ENCODE data around the gene CCDC136.

The CCDC136 gene

DNA sequence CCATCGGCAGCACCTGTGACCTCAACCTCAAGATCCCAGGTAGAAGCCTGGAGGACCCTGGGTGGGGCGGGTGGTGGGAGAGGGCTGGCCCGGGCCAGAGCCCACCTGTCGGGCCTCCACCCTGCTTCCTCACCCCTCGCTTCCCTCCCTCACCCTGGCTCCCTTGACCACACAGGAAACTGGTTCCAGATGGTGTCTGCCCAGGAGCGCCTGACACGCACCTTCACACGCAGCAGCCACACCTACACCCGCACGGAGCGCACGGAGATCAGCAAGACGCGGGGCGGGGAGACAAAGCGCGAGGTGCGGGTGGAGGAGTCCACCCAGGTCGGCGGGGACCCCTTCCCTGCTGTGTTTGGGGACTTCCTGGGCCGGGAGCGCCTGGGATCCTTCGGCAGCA, 62.0 kb downstream of the CCDC136 start:
- Histone ChIP-seq H3K27ac (replicated peaks) (no peak overlapping the region), H3K4me3 (replicated peaks; ENCODE audit: insufficient read depth, low read length) (no peak overlapping the region), H3K27me3 (ENCODE audit: insufficient read depth, poor library complexity, severe bottlenecking) (peaks cover 20% of the 10 kb centered on the region)
- no peak for DNase-seq (ENCODE audit: low read depth in 1 of 2, low spot score in 1 of 2)
- TF ChIP-seq POLR2AphosphoS5 (IDR thresholded peaks at IDR 0.05; ENCODE audit: low read depth): no peak
- TF ChIP-seq, protein P1, sequence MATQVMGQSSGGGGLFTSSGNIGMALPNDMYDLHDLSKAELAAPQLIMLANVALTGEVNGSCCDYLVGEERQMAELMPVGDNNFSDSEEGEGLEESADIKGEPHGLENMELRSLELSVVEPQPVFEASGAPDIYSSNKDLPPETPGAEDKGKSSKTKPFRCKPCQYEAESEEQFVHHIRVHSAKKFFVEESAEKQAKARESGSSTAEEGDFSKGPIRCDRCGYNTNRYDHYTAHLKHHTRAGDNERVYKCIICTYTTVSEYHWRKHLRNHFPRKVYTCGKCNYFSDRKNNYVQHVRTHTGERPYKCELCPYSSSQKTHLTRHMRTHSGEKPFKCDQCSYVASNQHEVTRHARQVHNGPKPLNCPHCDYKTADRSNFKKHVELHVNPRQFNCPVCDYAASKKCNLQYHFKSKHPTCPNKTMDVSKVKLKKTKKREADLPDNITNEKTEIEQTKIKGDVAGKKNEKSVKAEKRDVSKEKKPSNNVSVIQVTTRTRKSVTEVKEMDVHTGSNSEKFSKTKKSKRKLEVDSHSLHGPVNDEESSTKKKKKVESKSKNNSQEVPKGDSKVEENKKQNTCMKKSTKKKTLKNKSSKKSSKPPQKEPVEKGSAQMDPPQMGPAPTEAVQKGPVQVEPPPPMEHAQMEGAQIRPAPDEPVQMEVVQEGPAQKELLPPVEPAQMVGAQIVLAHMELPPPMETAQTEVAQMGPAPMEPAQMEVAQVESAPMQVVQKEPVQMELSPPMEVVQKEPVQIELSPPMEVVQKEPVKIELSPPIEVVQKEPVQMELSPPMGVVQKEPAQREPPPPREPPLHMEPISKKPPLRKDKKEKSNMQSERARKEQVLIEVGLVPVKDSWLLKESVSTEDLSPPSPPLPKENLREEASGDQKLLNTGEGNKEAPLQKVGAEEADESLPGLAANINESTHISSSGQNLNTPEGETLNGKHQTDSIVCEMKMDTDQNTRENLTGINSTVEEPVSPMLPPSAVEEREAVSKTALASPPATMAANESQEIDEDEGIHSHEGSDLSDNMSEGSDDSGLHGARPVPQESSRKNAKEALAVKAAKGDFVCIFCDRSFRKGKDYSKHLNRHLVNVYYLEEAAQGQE (IDR thresholded peaks at IDR 0.05; ENCODE audit: insufficient replicate concordance, low read depth): no peak
- TF ChIP-seq GABPA (IDR thresholded peaks at IDR 0.05; ENCODE audit: low read depth): no peak
- no peak for TF ChIP-seq CTCF (IDR thresholded peaks at IDR 0.05; ENCODE audit: insufficient read depth, low read length)
- TF ChIP-seq SPI1 (IDR thresholded peaks at IDR 0.05; ENCODE audit: borderline replicate concordance, low read depth): no peak

DNA sequence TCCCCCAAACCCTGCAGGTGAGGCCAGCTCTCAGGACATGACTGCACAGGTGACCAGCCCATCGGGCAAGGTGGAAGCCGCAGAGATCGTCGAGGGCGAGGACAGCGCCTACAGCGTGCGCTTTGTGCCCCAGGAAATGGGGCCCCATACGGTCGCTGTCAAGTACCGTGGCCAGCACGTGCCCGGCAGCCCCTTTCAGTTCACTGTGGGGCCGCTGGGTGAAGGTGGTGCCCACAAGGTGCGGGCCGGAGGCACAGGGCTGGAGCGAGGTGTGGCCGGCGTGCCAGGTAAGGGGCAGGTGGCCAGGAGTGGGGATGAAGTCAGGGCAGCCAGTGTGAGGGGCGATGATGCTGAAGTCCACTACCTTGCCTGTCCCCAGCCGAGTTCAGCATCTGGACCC, 62.6 kb downstream of the CCDC136 start:
- no peak for DNase-seq (ENCODE audit: low read depth in 1 of 2, low spot score in 1 of 2)
- H3K4me3 ChIP-seq (replicated peaks; ENCODE audit: insufficient read depth, low read length): no peak overlapping the region
- TF ChIP-seq, protein P1 (IDR thresholded peaks at IDR 0.05; ENCODE audit: insufficient replicate concordance, low read depth): no peak
- TF ChIP-seq GABPA (IDR thresholded peaks at IDR 0.05; ENCODE audit: low read depth) (no peak), POLR2AphosphoS5 (IDR thresholded peaks at IDR 0.05; ENCODE audit: low read depth) (no peak), CTCF (IDR thresholded peaks at IDR 0.05; ENCODE audit: insufficient read depth, low read length) (no peak), SPI1 (IDR thresholded peaks at IDR 0.05; ENCODE audit: borderline replicate concordance, low read depth) (no peak)
- no peak overlapping the region for H3K27ac ChIP-seq (replicated peaks)
- H3K27me3 ChIP-seq (ENCODE audit: insufficient read depth, poor library complexity, severe bottlenecking): peaks cover 20% of the 10 kb centered on the region

- DNase-seq (ENCODE audit: low read depth in 1 of 2, low spot score in 1 of 2): no peak
- H3K27me3 ChIP-seq (ENCODE audit: insufficient read depth, poor library complexity, severe bottlenecking): peaks cover 20% of the 10 kb centered on the region
- no peak for TF ChIP-seq GABPA (IDR thresholded peaks at IDR 0.05; ENCODE audit: low read depth)
- no peak for TF ChIP-seq POLR2AphosphoS5 (IDR thresholded peaks at IDR 0.05; ENCODE audit: low read depth)
- TF ChIP-seq SPI1 (IDR thresholded peaks at IDR 0.05; ENCODE audit: borderline replicate concordance, low read depth): no peak
- TF ChIP-seq, protein P1 (IDR thresholded peaks at IDR 0.05; ENCODE audit: insufficient replicate concordance, low read depth): no peak
- TF ChIP-seq CTCF (IDR thresholded peaks at IDR 0.05; ENCODE audit: insufficient read depth, low read length): no peak
Measured at GRCh38 chr7:128855559-128855958, 63.8 kb downstream of the CCDC136 start.

More at GRCh38 chr7:128855559-128855958, 63.8 kb downstream of the CCDC136 start:
- H3K4me3 ChIP-seq (replicated peaks; ENCODE audit: insufficient read depth, low read length): no peak overlapping the region
- H3K27ac ChIP-seq (replicated peaks): no peak overlapping the region

All from HL-60 (cell line).